ENCODE results near the gene TRAPPC11.

GRCh38 chr4:183635321-183635720, 23.8 kb upstream of the TRAPPC11 start:
- TF ChIP-seq CTCF (IDR thresholded peaks at IDR 0.05; ENCODE audit: borderline replicate concordance, extremely low read depth, low read length, poor library complexity, severe bottlenecking), result no peak
- TF ChIP-seq EZH2 (IDR thresholded peaks at IDR 0.05; ENCODE audit: borderline replicate concordance, low read depth, low read length, severe bottlenecking), result no peak

Measured in DND-41 (cell line).